GM23248 (cell line): ENCODE data around the gene RUNX1.

Source experiments
- EZH2 ChIP-seq: fragments of 200-600 bp; sonication (generic); IDR thresholded peaks from 2 replicates; pipeline ENCODE4 v1.6.1; 2018; ENCODE audit warnings: antibody characterized with exemption, mild to moderate bottlenecking; ENCODE audit not compliant: insufficient read depth, poor library complexity, severe bottlenecking
- EZH2phosphoT487 ChIP-seq: fragments of 200-600 bp; sonication (generic); IDR thresholded peaks from 2 replicates; pipeline ENCODE4 v1.6.1; 2018; ENCODE audit warnings: antibody characterized with exemption, moderate library complexity, mild to moderate bottlenecking, low read depth; ENCODE audit not compliant: insufficient read depth

GRCh38 chr21:35005560-35006224 lies 43.4 kb downstream of the RUNX1 start:
- TF ChIP-seq EZH2, result no peak
- no peak for TF ChIP-seq EZH2phosphoT487
